Thoracic aorta (tissue), 2 donors: Measurements from ENCODE around the gene CHMP4A. TPM values are rescaled to one million over a fixed set of nuclear protein-coding genes. Genes with fewer than 3 reads are reported as not detected.

ENCODE experiments used
- ATAC-seq: fragments of 150-250 bp; one replicate; pipeline ENCODE4 v1.8.0; 2017; ENCODE audit warnings: low read depth; ENCODE audit not compliant: insufficient number of reproducible peaks, low FRiP score
- DNase-seq: peaks from one replicate; pipeline ENCODE4 v3.0.0-alpha.2; 2020; ENCODE audit warnings: low spot score
- H3K27ac ChIP-seq, 2 donors: fragments of 200-600 bp; sonication (generic); 1 replicate in 1 of 2; 2 replicates in 1 of 2; pipeline ENCODE4 v1.5.1; 2016; ENCODE audit warnings: mild to moderate bottlenecking in 2 of 2, moderate library complexity in 2 of 2
- H3K27me3 ChIP-seq: fragments of 200-600 bp; sonication (generic); replicated peaks from 2 replicates; pipeline ENCODE4 v1.6.0; 2016; ENCODE audit warnings: mild to moderate bottlenecking; ENCODE audit not compliant: insufficient read depth
- H3K36me3 ChIP-seq: fragments of 200-600 bp; sonication (generic); one replicate; pipeline ENCODE4 v1.5.1; 2016
- H3K4me1 ChIP-seq, 2 donors: fragments of 200-600 bp; sonication (generic); 1 replicate in 1 of 2; 2 replicates in 1 of 2; pipeline versions ENCODE4 v1.5.1 to v1.6.0; 2016; ENCODE audit warnings: low read depth in 2 of 2, mild to moderate bottlenecking in 1 of 2; ENCODE audit not compliant: control insufficient read depth in 1 of 2
- H3K4me3 ChIP-seq: fragments of 200-600 bp; sonication (generic); 2 replicates; pipeline ENCODE4 v1.5.1; 2016; ENCODE audit warnings: mild to moderate bottlenecking
- H3K9me3 ChIP-seq: fragments of 200-600 bp; sonication (generic); 2 replicates; pipeline ENCODE4 v1.5.1; 2016
- CTCF ChIP-seq: fragments of 200-600 bp; sonication (generic); IDR thresholded peaks from one replicate; pipeline ENCODE4 v1.5.1; 2019; ENCODE audit warnings: antibody characterized with exemption
- total RNA-seq, 2 donors: library from RNA; depleted of rRNA; stranded (reverse); fragments of >200 nt; gene quantifications; one replicate each; pipeline versions ENCODE4 v1.1.0 to v1.2.3, GENCODE V29; 2016

The CHMP4A gene
- total RNA-seq, 2 donors from 2014 or later, result 33.4 to 58.3 TPM

GRCh38 chr14:24252289-24253124 is 39.2 kb upstream of the CHMP4A start:
- ATAC-seq (no peak), DNase-seq (no peak)
- no peaks in the 10 kb centered on the region for H3K27me3 ChIP-seq
- H3K4me1 ChIP-seq, result no peaks in the 10 kb centered on the region
- no peak for TF ChIP-seq CTCF
- no peaks in the 10 kb centered on the region for H3K9me3 ChIP-seq
- no peak overlapping the region for H3K27ac ChIP-seq
- no peaks in the 10 kb centered on the region for H3K36me3 ChIP-seq
- no peak overlapping the region for H3K4me3 ChIP-seq

GRCh38 chr14:24251880-24252288 is 38.6 kb upstream of the CHMP4A start:
- no peak for ATAC-seq
- no peak for DNase-seq

GRCh38 chr14:24250354-24250753 is 37.1 kb upstream of the CHMP4A start:
- TF ChIP-seq CTCF, result no peak
- H3K36me3 ChIP-seq, result no peaks in the 10 kb centered on the region
- DNase-seq, result no peak
- H3K4me1 ChIP-seq, result no peaks in the 10 kb centered on the region
- H3K27me3 ChIP-seq, result no peaks in the 10 kb centered on the region
- H3K9me3 ChIP-seq, result no peaks in the 10 kb centered on the region
- H3K27ac ChIP-seq, result no peak overlapping the region
- no peak overlapping the region for H3K4me3 ChIP-seq
- no peak for ATAC-seq

More at GRCh38 chr14:24251880-24252288, 38.6 kb upstream of the CHMP4A start:
- H3K36me3 ChIP-seq, result no peaks in the 10 kb centered on the region
- H3K4me3 ChIP-seq, result no peak overlapping the region
- H3K4me1 ChIP-seq, result no peaks in the 10 kb centered on the region
- H3K9me3 ChIP-seq, result no peaks in the 10 kb centered on the region
- H3K27me3 ChIP-seq, result no peaks in the 10 kb centered on the region
- no peak for TF ChIP-seq CTCF
- H3K27ac ChIP-seq, result no peak overlapping the region

- DNase-seq, result no peak
- ATAC-seq, result no peak
These were observed 36.1 kb upstream of the CHMP4A start for GRCh38 chr14:24249230-24250021.

More at GRCh38 chr14:24249230-24250021, 36.1 kb upstream of the CHMP4A start:
- Histone ChIP-seq H3K27ac (no peak overlapping the region), H3K36me3 (no peaks in the 10 kb centered on the region), H3K4me3 (no peak overlapping the region), H3K4me1 (no peaks in the 10 kb centered on the region), H3K27me3 (no peaks in the 10 kb centered on the region), H3K9me3 (no peaks in the 10 kb centered on the region)
- TF ChIP-seq CTCF, result no peak
